ENCODE data around the gene NFAT5.

The NFAT5 gene

DNA sequence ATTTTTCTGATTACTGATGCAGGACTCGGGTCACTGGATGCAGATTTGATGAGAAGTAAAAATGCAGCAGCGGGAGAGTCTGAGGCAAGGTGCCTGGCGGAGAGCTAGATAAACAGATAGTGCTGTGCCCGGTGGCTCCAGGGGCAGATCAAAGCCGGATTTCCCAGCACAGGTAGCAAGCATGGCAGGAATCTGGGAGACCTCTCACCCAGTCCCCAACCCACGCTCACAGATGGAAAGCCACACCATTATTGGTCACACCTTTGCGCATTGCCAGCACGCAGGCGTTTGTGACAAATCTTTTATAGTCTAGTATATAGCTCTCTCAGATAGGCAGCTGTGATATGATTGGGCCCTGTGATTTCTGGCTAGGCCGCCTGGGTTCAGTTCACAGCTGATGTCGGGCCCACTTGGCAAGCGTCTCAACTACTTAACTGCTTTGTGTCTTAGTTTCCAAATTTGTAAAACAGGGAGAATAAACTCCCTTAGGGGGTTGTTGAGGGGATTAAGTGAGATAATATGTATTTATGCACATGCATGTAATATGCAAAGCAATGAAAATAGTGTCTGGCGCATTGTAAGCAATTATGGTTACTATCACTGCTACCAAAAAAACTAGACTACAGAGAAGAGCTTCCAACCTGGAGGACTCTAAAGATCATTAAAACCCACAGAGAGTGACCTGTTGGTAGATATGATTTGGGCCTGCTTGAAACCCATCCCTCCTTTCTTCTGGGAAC is 42.0 kb upstream of the NFAT5 start:
- H3K36me3 ChIP-seq (replicated peaks): no peaks in the 10 kb centered on the region
- H3K27ac ChIP-seq: no peak overlapping the region
- H3K27me3 ChIP-seq (replicated peaks): no peaks in the 10 kb centered on the region
- no peak for DNase-seq
- in situ Hi-C loops (cut with HindIII; ENCODE audit: low pct_ligation_motif_present, low sequenced_read_pairs): no loop called here
- TF ChIP-seq, protein P1, sequence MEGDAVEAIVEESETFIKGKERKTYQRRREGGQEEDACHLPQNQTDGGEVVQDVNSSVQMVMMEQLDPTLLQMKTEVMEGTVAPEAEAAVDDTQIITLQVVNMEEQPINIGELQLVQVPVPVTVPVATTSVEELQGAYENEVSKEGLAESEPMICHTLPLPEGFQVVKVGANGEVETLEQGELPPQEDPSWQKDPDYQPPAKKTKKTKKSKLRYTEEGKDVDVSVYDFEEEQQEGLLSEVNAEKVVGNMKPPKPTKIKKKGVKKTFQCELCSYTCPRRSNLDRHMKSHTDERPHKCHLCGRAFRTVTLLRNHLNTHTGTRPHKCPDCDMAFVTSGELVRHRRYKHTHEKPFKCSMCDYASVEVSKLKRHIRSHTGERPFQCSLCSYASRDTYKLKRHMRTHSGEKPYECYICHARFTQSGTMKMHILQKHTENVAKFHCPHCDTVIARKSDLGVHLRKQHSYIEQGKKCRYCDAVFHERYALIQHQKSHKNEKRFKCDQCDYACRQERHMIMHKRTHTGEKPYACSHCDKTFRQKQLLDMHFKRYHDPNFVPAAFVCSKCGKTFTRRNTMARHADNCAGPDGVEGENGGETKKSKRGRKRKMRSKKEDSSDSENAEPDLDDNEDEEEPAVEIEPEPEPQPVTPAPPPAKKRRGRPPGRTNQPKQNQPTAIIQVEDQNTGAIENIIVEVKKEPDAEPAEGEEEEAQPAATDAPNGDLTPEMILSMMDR (IDR thresholded peaks at IDR 0.05; ENCODE audit: low read depth, low read length, missing control alignments): no peak
- H3K4me3 ChIP-seq (ENCODE audit: low read depth, low read length): no peak overlapping the region

DNA sequence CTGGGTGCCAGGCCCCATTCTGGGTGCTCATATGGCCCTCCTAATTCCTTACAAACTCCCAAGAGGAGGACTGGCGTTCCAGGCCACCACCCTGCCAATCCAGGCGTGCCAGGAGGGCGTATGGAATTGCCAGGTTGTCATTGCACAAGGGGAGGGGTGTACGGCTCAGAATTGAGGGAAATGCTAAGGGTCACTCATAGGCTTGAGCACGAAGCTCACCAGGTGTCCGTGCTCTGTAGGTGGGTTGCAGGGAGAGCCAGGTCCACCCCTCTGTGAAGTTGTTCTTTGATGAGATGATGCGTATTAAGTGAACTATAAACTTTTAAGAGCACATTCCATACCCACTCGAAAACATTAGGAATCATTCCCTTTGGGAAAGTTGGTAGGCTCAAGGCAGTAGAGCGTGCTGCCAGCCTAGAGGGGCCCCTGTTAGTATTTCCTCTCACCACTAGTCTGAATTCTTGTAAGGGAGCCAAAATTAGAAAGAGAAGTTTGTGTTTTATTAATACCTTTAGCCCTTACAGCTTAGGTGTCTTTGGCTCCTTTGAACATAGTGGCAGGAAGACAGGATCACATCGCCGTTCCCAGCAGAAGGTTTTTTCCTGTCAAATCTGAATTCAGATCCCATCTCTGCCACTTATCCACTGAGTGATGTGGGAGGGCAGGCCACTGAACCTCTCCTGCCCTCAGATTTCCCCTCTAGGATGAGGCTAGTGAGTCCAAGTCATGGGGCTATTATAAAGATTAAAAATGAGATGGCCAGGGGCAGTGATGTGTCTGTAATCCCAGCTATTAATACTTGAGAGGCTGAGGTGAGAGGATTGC is 38.7 kb upstream of the NFAT5 start:
- H3K27ac ChIP-seq: no peak overlapping the region
- H3K27me3 ChIP-seq (replicated peaks): no peaks in the 10 kb centered on the region
- no peaks in the 10 kb centered on the region for H3K36me3 ChIP-seq (replicated peaks)
- H3K4me3 ChIP-seq (ENCODE audit: low read depth, low read length): no peak overlapping the region
- in situ Hi-C loops (cut with HindIII; ENCODE audit: low pct_ligation_motif_present, low sequenced_read_pairs): no loop called here
- no peak for DNase-seq
- TF ChIP-seq, protein P1 (IDR thresholded peaks at IDR 0.05; ENCODE audit: low read depth, low read length, missing control alignments): no peak

DNA sequence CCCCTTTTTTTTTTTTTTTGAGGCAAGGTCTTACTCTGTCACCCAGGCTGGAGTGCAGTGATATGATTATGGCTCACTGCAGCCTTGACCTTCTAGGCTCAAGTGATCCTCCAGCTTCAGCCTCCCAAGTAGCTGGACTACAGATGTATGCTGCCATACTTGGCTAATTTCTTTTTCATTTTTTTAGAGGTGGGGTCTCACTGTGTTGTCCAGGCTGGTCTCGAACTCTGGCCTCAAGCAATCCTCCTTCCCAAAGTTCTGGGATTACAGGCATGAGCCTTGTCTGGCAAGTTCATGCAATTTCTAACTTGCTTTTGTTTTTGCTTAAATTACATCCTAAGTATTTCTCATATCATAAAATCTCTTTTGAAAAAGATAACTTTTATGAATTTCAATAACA is 33.8 kb upstream of the NFAT5 start:
- H3K27me3 ChIP-seq (replicated peaks): no peaks in the 10 kb centered on the region
- in situ Hi-C loops (cut with HindIII; ENCODE audit: low pct_ligation_motif_present, low sequenced_read_pairs): no loop called here
- TF ChIP-seq, protein P1 (IDR thresholded peaks at IDR 0.05; ENCODE audit: low read depth, low read length, missing control alignments): no peak
- H3K4me3 ChIP-seq (ENCODE audit: low read depth, low read length): no peak overlapping the region
- H3K27ac ChIP-seq: no peak overlapping the region
- no peak for DNase-seq
- H3K36me3 ChIP-seq (replicated peaks): no peaks in the 10 kb centered on the region

DNA sequence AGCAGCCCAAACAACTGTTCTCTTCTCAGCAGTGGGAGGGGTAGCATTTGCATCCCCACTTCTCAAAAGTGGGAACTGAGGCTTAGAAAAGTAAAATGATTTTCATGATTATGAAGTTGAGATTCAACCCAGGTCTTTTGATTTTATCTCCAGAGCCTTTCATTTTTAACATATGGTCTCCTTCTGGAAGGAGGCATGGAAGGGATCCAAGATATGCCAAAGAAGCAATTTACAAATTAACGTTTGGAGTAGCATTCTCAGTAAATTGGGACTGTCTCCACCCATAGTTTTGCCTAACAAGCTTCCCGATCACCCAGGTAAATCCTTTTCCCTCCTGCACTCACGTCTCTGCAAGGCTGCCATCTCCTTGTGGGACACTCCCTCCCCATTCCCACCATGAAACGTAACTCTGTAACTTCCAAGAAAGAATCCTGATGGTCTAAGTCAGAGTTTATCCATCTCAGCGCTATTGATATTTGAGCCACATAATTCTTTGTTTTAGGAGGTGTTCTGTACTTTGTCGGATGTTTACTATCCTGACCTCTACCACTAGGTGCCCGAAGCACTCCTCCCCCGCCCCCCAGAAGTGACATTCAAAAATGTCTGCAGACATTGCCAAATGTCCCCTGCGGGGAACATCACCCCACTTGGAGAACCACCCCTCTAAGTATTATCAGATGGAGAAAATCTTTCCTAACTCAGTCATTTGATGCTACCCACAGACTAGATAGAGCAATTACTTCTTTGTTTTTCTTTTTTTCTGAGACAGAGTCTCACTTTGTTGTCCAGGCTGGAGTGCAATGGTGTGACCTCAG is 32.9 kb upstream of the NFAT5 start:
- Histone ChIP-seq H3K27ac (no peak overlapping the region), H3K4me3 (ENCODE audit: low read depth, low read length) (no peak overlapping the region), H3K27me3 (replicated peaks) (no peaks in the 10 kb centered on the region), H3K36me3 (replicated peaks) (no peaks in the 10 kb centered on the region)
- TF ChIP-seq, protein P1 (IDR thresholded peaks at IDR 0.05; ENCODE audit: low read depth, low read length, missing control alignments): no peak
- in situ Hi-C loops (cut with HindIII; ENCODE audit: low pct_ligation_motif_present, low sequenced_read_pairs): no loop called here
- no peak for DNase-seq

DNA sequence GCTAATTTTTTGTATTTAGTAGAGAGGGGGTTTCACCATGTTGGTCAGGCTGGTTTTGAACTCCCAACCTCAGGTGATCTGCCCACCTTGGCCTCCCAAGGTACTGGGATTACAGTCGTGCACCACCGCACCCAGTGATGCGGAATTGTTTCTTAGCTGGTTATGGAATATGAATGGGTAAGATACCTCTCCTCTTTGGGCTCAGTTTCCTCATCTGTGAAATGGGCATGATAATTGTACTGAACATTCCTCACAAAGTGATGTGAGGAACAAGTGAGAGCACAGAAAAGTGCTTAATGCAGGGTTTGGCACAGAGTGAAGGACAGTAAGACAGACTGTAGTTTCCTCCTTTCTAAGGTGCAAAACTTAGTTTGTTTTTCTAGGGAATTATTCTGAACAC is 31.0 kb upstream of the NFAT5 start:
- no peak overlapping the region for H3K27ac ChIP-seq
- in situ Hi-C loops (cut with HindIII; ENCODE audit: low pct_ligation_motif_present, low sequenced_read_pairs): no loop called here

More for the DNA sequence above, 31.0 kb upstream of the NFAT5 start:
- H3K4me3 ChIP-seq (ENCODE audit: low read depth, low read length): no peak overlapping the region
- no peaks in the 10 kb centered on the region for H3K36me3 ChIP-seq (replicated peaks)
- H3K27me3 ChIP-seq (replicated peaks): no peaks in the 10 kb centered on the region
- DNase-seq: no peak
- TF ChIP-seq, protein P1 (IDR thresholded peaks at IDR 0.05; ENCODE audit: low read depth, low read length, missing control alignments): no peak
